ENCODE data around the gene TAS1R1. TPM values are rescaled to one million over a fixed set of nuclear protein-coding genes. Genes with fewer than 3 reads are reported as not detected.
"Not testable (repeated sequence)": the region's sequence is repeated elsewhere in the genome, so short reads cannot be mapped to it uniquely, and the experiment has no call there.

TAS1R1 gene
- total RNA-seq, 1 donor from 2014 or later: not detected

GRCh38 chr1:6519935-6520671 is 35.0 kb upstream of the TAS1R1 start:
- FAIRE-seq (no peak), DNase-seq (ENCODE audit: low spot score in 2 of 2) (peak in 1 of 2 donors; percentile 59)

- FAIRE-seq (no peak), DNase-seq (ENCODE audit: low spot score in 2 of 2) (no peak)
These were observed 33.6 kb upstream of the TAS1R1 start for GRCh38 chr1:6521536-6521935.

- no peak for FAIRE-seq
- no peak for DNase-seq (ENCODE audit: low spot score in 2 of 2)
These were observed 31.5 kb upstream of the TAS1R1 start for GRCh38 chr1:6523566-6523965.

GRCh38 chr1:6526316-6526715 is 28.8 kb upstream of the TAS1R1 start:
- no peak for FAIRE-seq
- DNase-seq (ENCODE audit: low spot score in 2 of 2): no peak

GRCh38 chr1:6528492-6528891 is 26.6 kb upstream of the TAS1R1 start:
- FAIRE-seq (no peak), DNase-seq (ENCODE audit: low spot score in 2 of 2) (no peak)

- FAIRE-seq: no peak
- DNase-seq (ENCODE audit: low spot score in 2 of 2): no peak
These were observed 24.5 kb upstream of the TAS1R1 start for GRCh38 chr1:6530504-6531160.

- no peak for DNase-seq (ENCODE audit: low spot score in 2 of 2)
- no peak for FAIRE-seq
These were observed 23.1 kb upstream of the TAS1R1 start for GRCh38 chr1:6531996-6532395.

- DNase-seq (ENCODE audit: low spot score in 2 of 2) (no peak), FAIRE-seq (no peak)
These were observed 20.8 kb upstream of the TAS1R1 start for GRCh38 chr1:6534248-6534822.

GRCh38 chr1:6535214-6535613 is 19.9 kb upstream of the TAS1R1 start:
- FAIRE-seq (no peak), DNase-seq (ENCODE audit: low spot score in 2 of 2) (no peak)

GRCh38 chr1:6536291-6536690 is 18.8 kb upstream of the TAS1R1 start:
- DNase-seq (ENCODE audit: low spot score in 2 of 2): no peak
- no peak for FAIRE-seq

GRCh38 chr1:6538956-6539355 is 16.2 kb upstream of the TAS1R1 start:
- no peak for DNase-seq (ENCODE audit: low spot score in 2 of 2)
- no peak for FAIRE-seq

GRCh38 chr1:6544831-6545230 is 10.3 kb upstream of the TAS1R1 start:
- FAIRE-seq (no peak), DNase-seq (ENCODE audit: low spot score in 2 of 2) (no peak)

GRCh38 chr1:6545276-6546112 is 9.6 kb upstream of the TAS1R1 start:
- DNase-seq (ENCODE audit: low spot score in 2 of 2) (no peak), FAIRE-seq (no peak)

GRCh38 chr1:6546326-6546725 is 8.8 kb upstream of the TAS1R1 start:
- FAIRE-seq: no peak

GRCh38 chr1:6547301-6547700 is 7.8 kb upstream of the TAS1R1 start:
- DNase-seq (ENCODE audit: low spot score in 2 of 2): no peak
- FAIRE-seq: no peak

More at GRCh38 chr1:6546326-6546725, 8.8 kb upstream of the TAS1R1 start:
- no peak for DNase-seq (ENCODE audit: low spot score in 2 of 2)

- FAIRE-seq (no peak), DNase-seq (ENCODE audit: low spot score in 2 of 2) (peak; percentile 95 to 97)
These were observed 838 bp upstream of the TAS1R1 start, which contains the start of gene NOL9 for GRCh38 chr1:6554031-6554906. Gene NOL9 (minus strand): TSS chr1:6554513. CDS start chr1:6554502, 11 bp downstream.

- FAIRE-seq (no peak), DNase-seq (ENCODE audit: low spot score in 2 of 2) (no peak)
These were observed 2.5 kb downstream of the TAS1R1 start for GRCh38 chr1:6557597-6557996.

- not testable (repeated sequence) for FAIRE-seq; DNase-seq (ENCODE audit: low spot score in 2 of 2)
These were observed 4.1 kb downstream of the TAS1R1 start for GRCh38 chr1:6559161-6559560.

- FAIRE-seq: no peak
- DNase-seq (ENCODE audit: low spot score in 2 of 2): no peak
These were observed 5.2 kb downstream of the TAS1R1 start for GRCh38 chr1:6560267-6560666.

GRCh38 chr1:6569033-6569432 is 13.9 kb downstream of the TAS1R1 start:
- FAIRE-seq: no peak
- DNase-seq (ENCODE audit: low spot score in 2 of 2): no peak
